Muscle layer of duodenum (tissue), 2 donors: ENCODE results near the gene AFF3.

Source experiments
- H3K27ac ChIP-seq: one replicate; pipeline ENCODE4 v1.7.0; 2013; ENCODE audit warnings: mild to moderate bottlenecking, low read length
- H3K27me3 ChIP-seq: one replicate; pipeline ENCODE4 v1.7.0; 2013; ENCODE audit warnings: low read depth, mild to moderate bottlenecking, control low read depth, low read length
- H3K36me3 ChIP-seq, 2 donors: one replicate each; pipeline ENCODE4 v1.7.0; 2013; ENCODE audit warnings: low read length in 2 of 2, control low read depth in 1 of 2, mild to moderate bottlenecking in 1 of 2; ENCODE audit not compliant: insufficient read depth in 2 of 2, control insufficient read depth in 1 of 2
- H3K4me1 ChIP-seq, 2 donors: one replicate each; pipeline ENCODE4 v1.7.0; 2013; ENCODE audit warnings: low read length in 2 of 2, mild to moderate bottlenecking in 2 of 2, control low read depth in 1 of 2, moderate library complexity in 1 of 2; ENCODE audit not compliant: insufficient read depth in 2 of 2, control insufficient read depth in 1 of 2
- H3K4me3 ChIP-seq, 2 donors: one replicate each; pipeline ENCODE4 v1.7.0; 2013; ENCODE audit warnings: low read length in 2 of 2, low read depth in 1 of 2, mild to moderate bottlenecking in 1 of 2
- H3K9me3 ChIP-seq, 2 donors: one replicate each; pipeline ENCODE4 v1.7.0; 2013; ENCODE audit warnings: low read length in 2 of 2, control low read depth in 1 of 2, mild to moderate bottlenecking in 1 of 2; ENCODE audit not compliant: control insufficient read depth in 1 of 2
- donor health status: healthy.

AFF3 gene, protein sequence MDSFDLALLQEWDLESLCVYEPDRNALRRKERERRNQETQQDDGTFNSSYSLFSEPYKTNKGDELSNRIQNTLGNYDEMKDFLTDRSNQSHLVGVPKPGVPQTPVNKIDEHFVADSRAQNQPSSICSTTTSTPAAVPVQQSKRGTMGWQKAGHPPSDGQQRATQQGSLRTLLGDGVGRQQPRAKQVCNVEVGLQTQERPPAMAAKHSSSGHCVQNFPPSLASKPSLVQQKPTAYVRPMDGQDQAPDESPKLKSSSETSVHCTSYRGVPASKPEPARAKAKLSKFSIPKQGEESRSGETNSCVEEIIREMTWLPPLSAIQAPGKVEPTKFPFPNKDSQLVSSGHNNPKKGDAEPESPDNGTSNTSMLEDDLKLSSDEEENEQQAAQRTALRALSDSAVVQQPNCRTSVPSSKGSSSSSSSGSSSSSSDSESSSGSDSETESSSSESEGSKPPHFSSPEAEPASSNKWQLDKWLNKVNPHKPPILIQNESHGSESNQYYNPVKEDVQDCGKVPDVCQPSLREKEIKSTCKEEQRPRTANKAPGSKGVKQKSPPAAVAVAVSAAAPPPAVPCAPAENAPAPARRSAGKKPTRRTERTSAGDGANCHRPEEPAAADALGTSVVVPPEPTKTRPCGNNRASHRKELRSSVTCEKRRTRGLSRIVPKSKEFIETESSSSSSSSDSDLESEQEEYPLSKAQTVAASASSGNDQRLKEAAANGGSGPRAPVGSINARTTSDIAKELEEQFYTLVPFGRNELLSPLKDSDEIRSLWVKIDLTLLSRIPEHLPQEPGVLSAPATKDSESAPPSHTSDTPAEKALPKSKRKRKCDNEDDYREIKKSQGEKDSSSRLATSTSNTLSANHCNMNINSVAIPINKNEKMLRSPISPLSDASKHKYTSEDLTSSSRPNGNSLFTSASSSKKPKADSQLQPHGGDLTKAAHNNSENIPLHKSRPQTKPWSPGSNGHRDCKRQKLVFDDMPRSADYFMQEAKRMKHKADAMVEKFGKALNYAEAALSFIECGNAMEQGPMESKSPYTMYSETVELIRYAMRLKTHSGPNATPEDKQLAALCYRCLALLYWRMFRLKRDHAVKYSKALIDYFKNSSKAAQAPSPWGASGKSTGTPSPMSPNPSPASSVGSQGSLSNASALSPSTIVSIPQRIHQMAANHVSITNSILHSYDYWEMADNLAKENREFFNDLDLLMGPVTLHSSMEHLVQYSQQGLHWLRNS (N-terminal part only)

DNA sequence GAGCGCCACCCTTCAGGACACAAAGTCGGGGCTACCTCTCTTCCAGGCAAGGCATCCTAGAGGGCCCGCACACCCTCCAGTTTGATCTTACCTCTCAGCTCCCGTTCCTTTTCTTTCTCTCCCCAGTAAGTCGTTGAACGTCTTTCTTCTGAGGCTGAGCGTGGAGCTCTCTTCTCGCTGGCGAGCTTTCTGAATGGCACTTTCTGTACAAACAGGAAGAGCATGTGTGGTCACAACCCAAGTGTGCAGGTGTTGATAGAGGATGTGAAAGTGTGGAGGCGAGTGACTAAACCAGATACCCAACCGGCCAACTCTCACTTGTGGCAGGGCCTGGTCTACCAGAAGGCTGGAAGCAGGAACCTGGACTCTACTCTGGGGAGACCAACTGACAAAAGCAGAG, at the start of gene AFF3:
TSS of gene AFF3 (minus strand) at position 198 of the 400 bp plus-strand sequence. CDS start 38,136 bp downstream, outside the sequence.
- Histone ChIP-seq H3K27ac (no peak within 1 kb of the TSS), H3K4me1 (no peaks in the 10 kb centered on the region), H3K4me3 (no peak within 1 kb of the TSS), H3K27me3 (no peaks in the 10 kb centered on the region), H3K36me3 (no peaks in the 10 kb centered on the region), H3K9me3 (no peaks in the 10 kb centered on the region)

GRCh38 chr2:100189387-100189786, 47.0 kb upstream of the AFF3 start:
- Histone ChIP-seq H3K4me1 (no peaks in the 10 kb centered on the region), H3K27me3 (no peaks in the 10 kb centered on the region), H3K4me3 (no peak overlapping the region), H3K9me3 (no peaks in the 10 kb centered on the region), H3K27ac (no peak overlapping the region), H3K36me3 (no peaks in the 10 kb centered on the region)

DNA sequence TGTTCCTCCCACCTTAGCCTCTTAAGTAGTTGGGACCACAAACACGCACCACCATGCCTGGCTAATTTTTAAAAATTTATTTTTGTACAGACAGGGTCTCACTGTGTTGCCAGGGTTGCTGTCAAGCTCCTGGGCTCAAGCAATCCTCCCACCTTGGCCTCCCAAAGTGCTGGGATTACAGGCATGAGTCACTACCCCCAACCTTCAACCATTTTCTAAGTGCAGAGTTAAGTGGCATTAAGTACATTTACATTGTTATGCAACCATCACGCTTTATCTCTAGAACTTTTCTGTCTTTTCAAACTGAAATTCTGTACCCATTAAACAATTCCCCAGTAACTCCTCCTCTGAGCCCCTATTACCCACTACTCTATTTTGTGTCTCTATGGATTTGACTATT, 45.9 kb upstream of the AFF3 start:
- no peak overlapping the region for H3K4me3 ChIP-seq
- no peaks in the 10 kb centered on the region for H3K27me3 ChIP-seq
- H3K9me3 ChIP-seq = no peaks in the 10 kb centered on the region
- H3K36me3 ChIP-seq = no peaks in the 10 kb centered on the region
- no peak overlapping the region for H3K27ac ChIP-seq
- no peaks in the 10 kb centered on the region for H3K4me1 ChIP-seq

- no peaks in the 10 kb centered on the region for H3K4me1 ChIP-seq
- H3K27me3 ChIP-seq = no peaks in the 10 kb centered on the region
- H3K36me3 ChIP-seq = no peaks in the 10 kb centered on the region
- no peaks in the 10 kb centered on the region for H3K9me3 ChIP-seq
- H3K27ac ChIP-seq = no peak overlapping the region
- H3K4me3 ChIP-seq = no peak overlapping the region
Measured at GRCh38 chr2:100186126-100186525, 43.7 kb upstream of the AFF3 start.

- Histone ChIP-seq H3K4me3 (no peak overlapping the region), H3K36me3 (no peaks in the 10 kb centered on the region), H3K4me1 (no peaks in the 10 kb centered on the region), H3K9me3 (no peaks in the 10 kb centered on the region), H3K27me3 (no peaks in the 10 kb centered on the region), H3K27ac (no peak overlapping the region)
Measured at GRCh38 chr2:100185516-100185915, 43.1 kb upstream of the AFF3 start.

DNA sequence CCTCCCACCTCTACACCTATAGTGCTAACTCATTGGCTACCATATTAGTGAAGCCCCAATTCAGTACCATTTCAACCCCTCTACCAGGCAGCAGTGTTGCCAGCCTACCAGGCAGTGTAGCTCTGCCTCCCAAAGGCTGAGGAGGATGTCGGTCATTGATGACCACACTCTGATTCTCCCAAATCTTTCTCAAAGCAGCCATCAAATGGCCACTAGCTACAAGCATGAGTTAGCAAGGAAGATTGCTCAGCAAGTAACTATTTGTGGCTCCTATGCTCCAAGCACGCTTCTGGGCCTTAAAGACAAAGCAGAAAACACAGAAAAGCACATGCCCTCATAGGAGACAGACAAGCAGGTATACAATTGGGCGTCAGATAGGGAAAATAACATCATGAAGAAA, 42.7 kb upstream of the AFF3 start:
- H3K4me3 ChIP-seq = no peak overlapping the region
- H3K4me1 ChIP-seq = no peaks in the 10 kb centered on the region
- H3K27ac ChIP-seq = no peak overlapping the region
- no peaks in the 10 kb centered on the region for H3K36me3 ChIP-seq
- no peaks in the 10 kb centered on the region for H3K9me3 ChIP-seq
- H3K27me3 ChIP-seq = no peaks in the 10 kb centered on the region

DNA sequence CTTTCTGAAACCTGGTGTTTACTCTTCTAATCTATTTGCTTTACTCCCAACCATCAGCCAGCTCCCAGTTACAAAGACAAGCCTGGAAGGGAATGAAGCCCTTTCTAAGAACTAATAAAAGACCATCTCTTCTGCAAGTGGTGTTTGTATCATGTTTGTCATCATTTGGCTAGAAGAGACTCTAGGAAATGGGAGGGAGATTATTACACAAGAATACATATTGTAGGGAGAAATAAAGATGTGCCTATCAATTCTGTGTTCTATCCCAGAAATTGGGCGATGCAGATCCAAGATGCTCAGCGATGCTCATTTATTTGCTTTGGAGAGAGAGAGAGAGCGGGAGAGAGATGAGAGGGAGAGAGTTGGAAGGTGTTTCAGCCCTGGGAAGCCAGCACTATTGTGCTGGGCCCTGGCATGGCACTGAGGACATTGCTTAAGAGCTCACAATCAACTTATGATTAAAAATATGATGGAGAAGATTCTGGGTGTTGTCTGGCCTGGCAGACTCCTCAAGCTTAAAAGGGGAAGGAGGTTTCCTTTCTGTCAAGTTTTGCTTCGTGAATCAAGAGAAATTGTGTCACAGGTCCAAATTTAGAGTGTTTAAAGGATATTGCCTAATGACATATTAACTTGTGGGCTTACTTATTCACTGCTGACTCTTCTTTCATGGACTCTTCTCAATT, 41.8 kb upstream of the AFF3 start:
- no peaks in the 10 kb centered on the region for H3K36me3 ChIP-seq
- H3K4me1 ChIP-seq = no peaks in the 10 kb centered on the region
- H3K27me3 ChIP-seq = no peaks in the 10 kb centered on the region
- H3K9me3 ChIP-seq = no peaks in the 10 kb centered on the region
- H3K4me3 ChIP-seq = no peak overlapping the region
- H3K27ac ChIP-seq = no peak overlapping the region

DNA sequence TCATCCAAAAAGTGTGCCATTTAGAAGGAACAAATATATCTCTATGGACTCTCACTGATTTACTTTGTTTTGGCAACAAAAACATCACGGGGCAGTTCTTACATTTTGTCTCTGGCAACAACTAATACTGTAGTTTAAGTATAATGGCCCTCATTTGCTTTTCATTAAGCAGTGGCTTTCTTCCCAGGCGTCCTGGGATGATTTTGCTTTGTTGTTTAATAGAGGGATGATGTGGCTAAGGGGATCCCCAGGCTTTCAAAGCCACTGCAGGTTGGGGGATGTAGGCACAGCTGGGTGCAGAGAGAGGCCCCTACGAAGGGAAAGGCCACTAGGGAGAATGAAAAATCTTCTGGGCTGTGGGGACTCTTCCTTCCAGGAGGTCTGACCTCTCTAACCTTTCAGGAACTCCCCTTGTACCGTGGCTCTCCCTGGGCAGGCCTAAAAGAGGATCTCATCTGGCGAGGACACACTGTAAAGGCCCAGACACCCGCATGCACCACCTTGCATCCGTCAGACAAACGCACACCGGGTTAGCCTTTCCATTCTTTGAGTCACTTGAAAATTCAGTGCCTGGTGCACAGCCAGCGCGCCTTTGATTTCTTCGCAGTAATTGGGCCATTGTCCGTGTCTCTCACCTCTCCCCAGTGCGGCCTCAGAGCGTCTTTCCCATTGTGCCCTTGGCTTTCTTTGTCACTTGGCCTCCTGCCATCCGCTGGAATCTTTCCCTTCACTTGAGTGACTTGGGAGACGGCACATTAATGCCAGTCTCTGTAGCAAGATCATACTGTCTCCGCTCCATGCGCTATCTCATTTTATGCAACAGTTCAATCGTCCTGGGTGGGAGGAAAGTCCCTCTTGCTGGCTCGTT, 40.3 kb upstream of the AFF3 start:
- Histone ChIP-seq H3K4me1 (no peaks in the 10 kb centered on the region), H3K9me3 (no peaks in the 10 kb centered on the region), H3K4me3 (no peak overlapping the region), H3K36me3 (no peaks in the 10 kb centered on the region), H3K27me3 (no peaks in the 10 kb centered on the region), H3K27ac (no peak overlapping the region)

GRCh38 chr2:100180503-100180902, 38.1 kb upstream of the AFF3 start:
- H3K4me3 ChIP-seq = no peak overlapping the region
- no peaks in the 10 kb centered on the region for H3K27me3 ChIP-seq

GRCh38 chr2:100179806-100180205, 37.4 kb upstream of the AFF3 start:
- Histone ChIP-seq H3K9me3 (no peaks in the 10 kb centered on the region), H3K27ac (no peak overlapping the region), H3K4me3 (no peak overlapping the region), H3K36me3 (no peaks in the 10 kb centered on the region), H3K27me3 (no peaks in the 10 kb centered on the region), H3K4me1 (no peaks in the 10 kb centered on the region)

More at GRCh38 chr2:100180503-100180902, 38.1 kb upstream of the AFF3 start:
- Histone ChIP-seq H3K9me3 (no peaks in the 10 kb centered on the region), H3K4me1 (no peaks in the 10 kb centered on the region), H3K27ac (no peak overlapping the region), H3K36me3 (no peaks in the 10 kb centered on the region)
